Measurements from ENCODE around the gene LIPI.
"Not testable (repeated sequence)": the region's sequence is repeated elsewhere in the genome, so short reads cannot be mapped to it uniquely, and the experiment has no call there.

Gene LIPI

GRCh38 chr21:14071902-14072734, 138.6 kb downstream of the LIPI start:
- no peak for DNase-seq

- no peak for DNase-seq
These were observed 139.8 kb downstream of the LIPI start for GRCh38 chr21:14070968-14071367.

- DNase-seq = no peak
These were observed 140.5 kb downstream of the LIPI start for GRCh38 chr21:14070049-14070893.

GRCh38 chr21:14064296-14064645, 146.5 kb downstream of the LIPI start:
- no peak for DNase-seq

- not testable (repeated sequence) for DNase-seq
These were observed 147.0 kb downstream of the LIPI start for GRCh38 chr21:14063620-14064295.

- DNase-seq = not testable (repeated sequence)
These were observed 148.1 kb downstream of the LIPI start for GRCh38 chr21:14062684-14063083.

GRCh38 chr21:14061820-14062219, 148.9 kb downstream of the LIPI start:
- not testable (repeated sequence) for DNase-seq

- DNase-seq = not testable (repeated sequence)
These were observed 151.6 kb downstream of the LIPI start for GRCh38 chr21:14058995-14059627.
